H9 (cell line): Measurements from ENCODE around the gene RNF148. TPM values are rescaled to one million over a fixed set of nuclear protein-coding genes. Genes with fewer than 3 reads are reported as not detected.

Experiments used
- DNase-seq: peaks from one replicate; pipeline ENCODE4 v3.0.0-alpha.2; 2017
- H2AFZ ChIP-seq: one replicate; pipeline ENCODE4 v1.6.1; 2013; ENCODE audit warnings: mild to moderate bottlenecking, low read length, control low read depth, moderate library complexity
- H2AK5ac ChIP-seq: 2 replicates; pipeline ENCODE4 v1.6.1; 2013; ENCODE audit warnings: low read length, control low read depth, mixed read lengths; ENCODE audit not compliant: insufficient read length
- H2BK120ac ChIP-seq: one replicate; pipeline ENCODE4 v1.6.1; 2013; ENCODE audit warnings: low read depth, mild to moderate bottlenecking, low read length, control low read depth, inconsistent platforms; ENCODE audit not compliant: poor library complexity, severe bottlenecking
- H2BK12ac ChIP-seq: 2 replicates; pipeline ENCODE4 v1.6.1; 2013; ENCODE audit warnings: low read length, control low read depth, mixed read lengths, low read depth; ENCODE audit not compliant: insufficient read length
- H2BK15ac ChIP-seq: 2 replicates; pipeline ENCODE4 v1.6.1; 2013; ENCODE audit warnings: low read depth, low read length, control low read depth
- H2BK20ac ChIP-seq: one replicate; pipeline ENCODE4 v1.6.1; 2013; ENCODE audit warnings: low read depth, mild to moderate bottlenecking, low read length, control low read depth, inconsistent platforms; ENCODE audit not compliant: poor library complexity, severe bottlenecking
- H2BK5ac ChIP-seq: 2 replicates; pipeline ENCODE4 v1.6.1; 2013; ENCODE audit warnings: low read length, control low read depth, mixed read lengths; ENCODE audit not compliant: insufficient read length
- H3K14ac ChIP-seq: 2 replicates; pipeline ENCODE4 v1.6.1; 2013; ENCODE audit warnings: low read length, control low read depth; ENCODE audit not compliant: insufficient read depth
- H3K18ac ChIP-seq: 2 replicates; pipeline ENCODE4 v1.6.1; 2013; ENCODE audit warnings: low read depth, mild to moderate bottlenecking, mixed read lengths, low read length, control low read depth; ENCODE audit not compliant: insufficient read length
- H3K23ac ChIP-seq: 2 replicates; pipeline ENCODE4 v1.6.1; 2013; ENCODE audit warnings: low read length, control low read depth, mixed read lengths, low read depth; ENCODE audit not compliant: insufficient read length
- H3K23me2 ChIP-seq: 2 replicates; pipeline ENCODE4 v1.6.1; 2013; ENCODE audit warnings: low read depth, mild to moderate bottlenecking, mixed read lengths, low read length, control low read depth; ENCODE audit not compliant: insufficient read length, poor library complexity, severe bottlenecking
- H3K27ac ChIP-seq: 2 replicates; pipeline ENCODE4 v1.5.1; 2013; ENCODE audit warnings: low read length, control low read depth, mixed read lengths, low read depth; ENCODE audit not compliant: insufficient read length
- H3K27me3 ChIP-seq: 2 replicates; pipeline ENCODE4 v1.6.1; 2013; ENCODE audit warnings: low read length, control low read depth, inconsistent platforms; ENCODE audit not compliant: insufficient read depth
- H3K4ac ChIP-seq: 2 replicates; pipeline ENCODE4 v1.6.1; 2013; ENCODE audit warnings: low read depth, mild to moderate bottlenecking, control low read depth, inconsistent platforms, low read length, moderate library complexity
- H3K4me1 ChIP-seq: 2 replicates; pipeline ENCODE4 v1.6.1; 2013; ENCODE audit warnings: low read length, control low read depth, inconsistent platforms; ENCODE audit not compliant: insufficient read depth
- H3K4me2 ChIP-seq: 2 replicates; pipeline ENCODE4 v1.6.1; 2013; ENCODE audit warnings: low read length, control low read depth, mixed read lengths; ENCODE audit not compliant: insufficient read length, insufficient read depth
- H3K56ac ChIP-seq: 2 replicates; pipeline ENCODE4 v1.6.1; 2013; ENCODE audit warnings: low read depth, mild to moderate bottlenecking, mixed read lengths, low read length, control low read depth; ENCODE audit not compliant: insufficient read length
- H3K79me1 ChIP-seq: 2 replicates; pipeline ENCODE4 v1.6.1; 2013; ENCODE audit warnings: low read depth, mild to moderate bottlenecking, moderate library complexity, low read length, control low read depth, inconsistent platforms; ENCODE audit not compliant: insufficient read depth, poor library complexity, severe bottlenecking
- H3K79me2 ChIP-seq: 2 replicates; pipeline ENCODE4 v1.6.1; 2013; ENCODE audit warnings: low read length, control low read depth, inconsistent platforms; ENCODE audit not compliant: insufficient read depth
- H3K9ac ChIP-seq: 2 replicates; pipeline ENCODE4 v1.6.1; 2013; ENCODE audit warnings: low read length, control low read depth, mixed read lengths; ENCODE audit not compliant: insufficient read length; ENCODE audit errors: extremely low read depth
- H3K9me3 ChIP-seq: one replicate; pipeline ENCODE4 v1.6.1; 2013; ENCODE audit warnings: low read depth, low read length, inconsistent platforms; ENCODE audit not compliant: control insufficient read depth
- H3T11ph ChIP-seq: one replicate; pipeline ENCODE4 v1.6.1; 2013; ENCODE audit warnings: mild to moderate bottlenecking, low read length, control low read depth, inconsistent platforms
- H4K20me1 ChIP-seq: one replicate; pipeline ENCODE4 v1.6.1; 2013; ENCODE audit not compliant: control insufficient read depth, insufficient read length, insufficient read depth
- H4K5ac ChIP-seq: 2 replicates; pipeline ENCODE4 v1.6.1; 2013; ENCODE audit warnings: low read depth, mild to moderate bottlenecking, mixed read lengths, low read length, control low read depth; ENCODE audit not compliant: insufficient read length
- H4K8ac ChIP-seq: replicated peaks from 2 replicates; pipeline ENCODE4 v1.6.1; 2013; ENCODE audit warnings: low read length, control low read depth, mixed read lengths, low read depth; ENCODE audit not compliant: insufficient read length
- H4K91ac ChIP-seq: 2 replicates; pipeline ENCODE4 v1.6.1; 2013; ENCODE audit warnings: low read depth, mild to moderate bottlenecking, moderate library complexity, mixed read lengths, low read length, control low read depth; ENCODE audit not compliant: insufficient read length
- H3K27ac Mint-ChIP-seq, 3 experiments: 2 replicates in 2 of 3; 3 replicates in 1 of 3; pipeline ENCODE4 v1.8.0; 2020 to 2021; ENCODE audit warnings: mixed read lengths in 3 of 3, mild to moderate bottlenecking in 1 of 3, moderate library complexity in 1 of 3
- H3K27me3 Mint-ChIP-seq: 2 replicates; pipeline ENCODE4 v1.8.0; 2021; ENCODE audit warnings: low read depth, mild to moderate bottlenecking, moderate library complexity, mixed read lengths
- H3K36me3 Mint-ChIP-seq, 3 experiments: 2 replicates in 2 of 3; 3 replicates in 1 of 3; pipeline ENCODE4 v1.8.0; 2020 to 2021; ENCODE audit warnings: low read depth in 3 of 3, mixed read lengths in 3 of 3; ENCODE audit not compliant: insufficient read depth in 1 of 3
- H3K4me1 Mint-ChIP-seq, 2 experiments: 2 replicates each; pipeline ENCODE4 v1.8.0; 2020; ENCODE audit warnings: mixed read lengths in 2 of 2
- H3K4me3 Mint-ChIP-seq, 2 experiments: 2 replicates in 1 of 2; 3 replicates in 1 of 2; pipeline ENCODE4 v1.8.0; 2020 to 2021; ENCODE audit warnings: mild to moderate bottlenecking in 2 of 2, mixed read lengths in 2 of 2, moderate library complexity in 1 of 2
- H3K9me3 Mint-ChIP-seq, 2 experiments: 2 replicates in 1 of 2; 3 replicates in 1 of 2; pipeline ENCODE4 v1.8.0; 2020; ENCODE audit warnings: mild to moderate bottlenecking in 2 of 2, mixed read lengths in 2 of 2, moderate library complexity in 1 of 2
- CTCF ChIP-seq: fragments of 200-600 bp; sonication (generic); conservative IDR thresholded peaks from 3 replicates; pipeline ENCODE4 v1.8.0; 2021; ENCODE audit warnings: antibody characterized with exemption, mild to moderate bottlenecking
- total RNA-seq: library from RNA; stranded (reverse); gene quantifications from 2 replicates; pipeline ENCODE4 v1.2.1, GENCODE V29; 2021

The RNF148 gene
- total RNA-seq, 1 experiment from 2014 or later: 0.39 TPM

GRCh38 chr7:122699017-122699416 lies 3.7 kb downstream of the RNF148 start, which contains the start of gene RNF133:
RNF133 (minus strand) TSS chr7:122699117; CDS start chr7:122698918, 199 bp downstream.
- no peak within 1 kb of the TSS for H2BK20ac ChIP-seq
- Mint-ChIP-seq H3K4me1 (peaks cover 10 to 11% of the 10 kb centered on the region in 2 experiments), H3K27ac (no peak within 1 kb of the TSS), H3K9me3 (no peaks in the 10 kb centered on the region), H3K4me3 (no peak within 1 kb of the TSS), H3K36me3 (no peaks in the 10 kb centered on the region; a peak in 1 of 7 replicates), H3K27me3 (no peaks in the 10 kb centered on the region)
- H3K23ac ChIP-seq: no peak within 1 kb of the TSS
- no peak within 1 kb of the TSS for H3K56ac ChIP-seq
- no peaks in the 10 kb centered on the region for H3K23me2 ChIP-seq
- no peak within 1 kb of the TSS for H4K8ac ChIP-seq
- H2BK12ac ChIP-seq: no peak within 1 kb of the TSS
- no peak within 1 kb of the TSS for H2BK120ac ChIP-seq
- no peak within 1 kb of the TSS for H2AK5ac ChIP-seq
- H4K91ac ChIP-seq: no peak within 1 kb of the TSS
- no peaks in the 10 kb centered on the region for H3K79me2 ChIP-seq
- H3K79me1 ChIP-seq: no peaks in the 10 kb centered on the region
- H3K18ac ChIP-seq: no peak within 1 kb of the TSS
- H2AFZ ChIP-seq: no peak within 1 kb of the TSS
- H3K14ac ChIP-seq: no peak within 1 kb of the TSS
- no peak within 1 kb of the TSS for H2BK5ac ChIP-seq
- H4K20me1 ChIP-seq: no peaks in the 10 kb centered on the region
- H3T11ph ChIP-seq: no peak within 1 kb of the TSS
- H3K9me3 ChIP-seq: no peaks in the 10 kb centered on the region
- no peak within 1 kb of the TSS for H2BK15ac ChIP-seq
- no peaks in the 10 kb centered on the region; the same call in 1 of the 2 replicates for H3K4me1 ChIP-seq
- no peak for TF ChIP-seq CTCF
- no peak within 1 kb of the TSS for H3K27ac ChIP-seq
- H3K4me2 ChIP-seq: no peak within 1 kb of the TSS
- H3K9ac ChIP-seq: no peak within 1 kb of the TSS
- H3K4ac ChIP-seq: no peak within 1 kb of the TSS
- DNase-seq: no peak
- H3K27me3 ChIP-seq: no peaks in the 10 kb centered on the region
- H4K5ac ChIP-seq: no peak within 1 kb of the TSS
